Measurements from ENCODE around the gene LY6G6D.

LY6G6D gene

DNA sequence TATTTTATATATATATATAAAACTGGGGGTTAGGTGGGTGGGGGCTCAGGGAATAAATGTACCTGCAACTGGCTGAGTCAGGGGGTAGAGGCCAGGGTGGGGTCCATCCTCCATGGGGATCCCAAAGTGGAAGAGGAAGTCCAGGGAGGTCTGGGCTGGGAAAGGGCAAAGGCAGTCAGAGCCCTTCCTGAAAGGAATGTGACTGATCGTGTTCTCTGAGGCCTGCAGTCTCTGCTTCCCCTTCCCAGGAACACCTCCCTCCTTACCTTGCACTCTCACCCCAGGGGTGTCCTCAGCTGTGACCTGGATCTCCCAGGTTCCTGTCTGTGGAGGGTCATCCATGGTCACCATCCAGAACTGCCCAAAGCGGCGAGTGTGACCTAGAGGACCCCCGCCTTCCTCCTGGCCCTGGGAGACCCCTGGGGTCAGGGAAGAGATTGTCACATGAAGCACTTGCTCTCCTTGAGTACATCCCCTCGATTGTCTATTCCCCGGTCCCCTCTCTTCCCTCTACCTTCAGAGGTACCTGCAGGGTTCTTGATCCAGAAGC is 52.0 kb downstream of the LY6G6D start:
- DNase-seq, result no peak

Data from midbrain (tissue), 1 donor.